ENCODE data around the gene CDH13.

GRCh38 chr16:83682868-83683235, 1056.1 kb downstream of the CDH13 start:
- TF ChIP-seq TAF1 (IDR thresholded peaks at IDR 0.05; ENCODE audit: low read depth) (no peak), CTCF (IDR thresholded peaks at IDR 0.05; ENCODE audit: poor library complexity, severe bottlenecking) (no peak)

Data from neural cell (in vitro differentiated cells).